HepG2 (cell line): ENCODE results near the gene STX1B. TPM values are rescaled to one million over a fixed set of nuclear protein-coding genes. Genes with fewer than 3 reads are reported as not detected.

Experiments used
- ATM ChIP-seq: fragments of 450-650 bp; IDR thresholded peaks from 2 replicates; pipeline ENCODE4 v1.7.1; 2017; ENCODE audit warnings: mild to moderate bottlenecking, borderline replicate concordance
- FOSL2 ChIP-seq: sonication (generic); formaldehyde crosslinking; IDR thresholded peaks from 2 replicates; pipeline ENCODE4 v1.4.0; 2020; ENCODE audit warnings: missing genetic modification reagents
- GABPB1 ChIP-seq: IDR thresholded peaks from 2 replicates; pipeline ENCODE4 v1.6.1; 2016; ENCODE audit warnings: mild to moderate bottlenecking, missing genetic modification reagents, moderate library complexity, missing compliant biosample characterization
- KDM5B ChIP-seq: sonication (generic); formaldehyde crosslinking; IDR thresholded peaks from 2 replicates; pipeline ENCODE4 v1.4.0; 2020; ENCODE audit warnings: missing genetic modification reagents, mild to moderate bottlenecking, borderline replicate concordance
- KLF13 ChIP-seq: sonication (generic); formaldehyde crosslinking; IDR thresholded peaks from 2 replicates; pipeline ENCODE4 v1.4.0; 2020; ENCODE audit warnings: mild to moderate bottlenecking, missing genetic modification reagents
- PAXIP1 ChIP-seq: sonication (generic); formaldehyde crosslinking; conservative IDR thresholded peaks from 2 replicates; pipeline ENCODE4 v1.4.0; 2020; ENCODE audit warnings: mild to moderate bottlenecking, missing genetic modification reagents, moderate library complexity
- PPARG ChIP-seq: conservative IDR thresholded peaks from 2 replicates; pipeline ENCODE4 v1.6.1; 2016; ENCODE audit warnings: missing biosample characterization, missing genetic modification reagents
- PRMT3 ChIP-seq: sonication (generic); formaldehyde crosslinking; IDR thresholded peaks from 2 replicates; pipeline ENCODE4 v1.8.1; 2022; ENCODE audit warnings: low read depth, mild to moderate bottlenecking, moderate library complexity, missing genetic modification reagents, borderline replicate concordance
- RXRB ChIP-seq: IDR thresholded peaks from 2 replicates; pipeline ENCODE4 v1.6.1; 2016; ENCODE audit warnings: borderline replicate concordance, missing genetic modification reagents, missing compliant biosample characterization
- SAFB2 ChIP-seq: sonication (generic); formaldehyde crosslinking; IDR thresholded peaks from 2 replicates; pipeline ENCODE4 v1.5.1; 2020; ENCODE audit warnings: missing genetic modification reagents, low read depth, mild to moderate bottlenecking, borderline replicate concordance
- SMAD1 ChIP-seq: sonication (generic); formaldehyde crosslinking; IDR thresholded peaks from 2 replicates; pipeline ENCODE4 v1.4.0; 2020; ENCODE audit warnings: missing genetic modification reagents, low read depth, mild to moderate bottlenecking, borderline replicate concordance
- ZNF256 ChIP-seq: sonication (generic); formaldehyde crosslinking; conservative IDR thresholded peaks from 2 replicates; pipeline ENCODE4 v1.4.0; 2020; ENCODE audit warnings: missing genetic modification reagents
- ZNF431 ChIP-seq: sonication (generic); formaldehyde crosslinking; IDR thresholded peaks from 2 replicates; pipeline ENCODE4 v1.9.0; 2022; ENCODE audit warnings: missing genetic modification reagents, low read depth, mild to moderate bottlenecking, borderline replicate concordance
- ZNF547 ChIP-seq: sonication (generic); formaldehyde crosslinking; IDR thresholded peaks from 2 replicates; pipeline ENCODE4 v1.5.1; 2020; ENCODE audit warnings: mild to moderate bottlenecking, missing genetic modification reagents
- ZNF7 ChIP-seq: IDR thresholded peaks from 2 replicates; pipeline ENCODE4 v1.6.1; 2016; ENCODE audit warnings: missing biosample characterization, missing genetic modification reagents
- ZNF704 ChIP-seq: sonication (generic); formaldehyde crosslinking; IDR thresholded peaks from 2 replicates; pipeline ENCODE4 v1.8.1; 2023; ENCODE audit warnings: mild to moderate bottlenecking, inconsistent platforms, moderate library complexity, missing genetic modification reagents, borderline replicate concordance
- ZSCAN21 ChIP-seq: sonication (generic); formaldehyde crosslinking; IDR thresholded peaks from 2 replicates; pipeline ENCODE4 v1.8.0; 2022; ENCODE audit warnings: mild to moderate bottlenecking, missing genetic modification reagents, moderate library complexity, borderline replicate concordance
- polyA plus RNA-seq, 8 experiments: library from polyadenylated mRNA; depleted of rRNA in 3 of 8; stranded (reverse) in 7 of 8; unstranded in 1 of 8; fragments of >200 nt; fragmentation: Illumina TruSeq in 4 of 8; extraction: Trizol in 4 of 8; gene quantifications; 2 replicates each; pipeline versions ENCODE4 v1.2.1 to v1.2.3, GENCODE V29; 2011 to 2016; ENCODE audit warnings: low read depth in 4 of 8, missing spikeins in 1 of 8, mixed read lengths in 1 of 8; ENCODE audit not compliant: insufficient read depth in 1 of 8
- total RNA-seq, 5 experiments: library from RNA; depleted of rRNA; stranded (reverse); fragments of >200 nt; fragmentation: Illumina TruSeq; extraction: Trizol; gene quantifications; 2 replicates each; pipeline ENCODE4 v1.2.3, GENCODE V29; 2016; ENCODE audit warnings: low read depth in 1 of 5
- TF ChIP-seq, protein P1 (sequence below): sonication (generic); formaldehyde crosslinking; conservative IDR thresholded peaks from 2 replicates; pipeline ENCODE4 v1.8.0; 2022; ENCODE audit warnings: mild to moderate bottlenecking, moderate library complexity, missing genetic modification reagents
- TF ChIP-seq, protein P2 (sequence below): IDR thresholded peaks from 2 replicates; pipeline ENCODE4 v1.6.1; 2016; ENCODE audit warnings: low read depth

The STX1B gene
- total and polyA plus RNA-seq, 2 of the 13 experiments (the other 11 are each of a cell fraction or from before 2014, with no cell fraction given): 2.1 to 3.0 TPM

GRCh38 chr16:30998852-30999761 is 11.3 kb downstream of the STX1B start (continued):
- TF ChIP-seq, protein P1, sequence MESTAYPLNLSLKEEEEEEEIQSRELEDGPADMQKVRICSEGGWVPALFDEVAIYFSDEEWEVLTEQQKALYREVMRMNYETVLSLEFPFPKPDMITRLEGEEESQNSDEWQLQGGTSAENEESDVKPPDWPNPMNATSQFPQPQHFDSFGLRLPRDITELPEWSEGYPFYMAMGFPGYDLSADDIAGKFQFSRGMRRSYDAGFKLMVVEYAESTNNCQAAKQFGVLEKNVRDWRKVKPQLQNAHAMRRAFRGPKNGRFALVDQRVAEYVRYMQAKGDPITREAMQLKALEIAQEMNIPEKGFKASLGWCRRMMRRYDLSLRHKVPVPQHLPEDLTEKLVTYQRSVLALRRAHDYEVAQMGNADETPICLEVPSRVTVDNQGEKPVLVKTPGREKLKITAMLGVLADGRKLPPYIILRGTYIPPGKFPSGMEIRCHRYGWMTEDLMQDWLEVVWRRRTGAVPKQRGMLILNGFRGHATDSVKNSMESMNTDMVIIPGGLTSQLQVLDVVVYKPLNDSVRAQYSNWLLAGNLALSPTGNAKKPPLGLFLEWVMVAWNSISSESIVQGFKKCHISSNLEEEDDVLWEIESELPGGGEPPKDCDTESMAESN: peak; percentile 65; the same call in 1 of the 2 replicates
- TF ChIP-seq SMAD1 (0 out of 2 replicates have a peak, but pooled peaks have one; percentile 77), ZNF704 (CRISPR knock-in tag) (0 out of 2 replicates have a peak, but pooled peaks have one; percentile 36), KLF13 (CRISPR knock-in tag) (no peak; the same call in 1 of the 2 replicates), PRMT3 (CRISPR knock-in tag) (no peak), SAFB2 (no peak), ZSCAN21 (CRISPR knock-in tag) (peak; percentile 54; the same call in 1 of the 2 replicates), PPARG (peak; percentile 63), ZNF7 (CRISPR knock-in tag) (0 out of 2 replicates have a peak, but pooled peaks have one; percentile 38), ATM (no peak), RXRB (CRISPR knock-in tag) (peak; percentile 75; the same call in 1 of the 2 replicates), FOSL2 (CRISPR knock-in tag) (no peak; the same call in 1 of the 2 replicates), KDM5B (CRISPR knock-in tag) (no peak), PAXIP1 (CRISPR knock-in tag) (peak; percentile 95), ZNF547 (0 out of 2 replicates have a peak, but pooled peaks have one; percentile 44), GABPB1 (CRISPR knock-in tag) (no peak; the same call in 1 of the 2 replicates), ZNF431 (CRISPR knock-in tag) (0 out of 2 replicates have a peak, but pooled peaks have one; percentile 58), ZNF256 (CRISPR knock-in tag) (no peak)
- TF ChIP-seq, protein P2, sequence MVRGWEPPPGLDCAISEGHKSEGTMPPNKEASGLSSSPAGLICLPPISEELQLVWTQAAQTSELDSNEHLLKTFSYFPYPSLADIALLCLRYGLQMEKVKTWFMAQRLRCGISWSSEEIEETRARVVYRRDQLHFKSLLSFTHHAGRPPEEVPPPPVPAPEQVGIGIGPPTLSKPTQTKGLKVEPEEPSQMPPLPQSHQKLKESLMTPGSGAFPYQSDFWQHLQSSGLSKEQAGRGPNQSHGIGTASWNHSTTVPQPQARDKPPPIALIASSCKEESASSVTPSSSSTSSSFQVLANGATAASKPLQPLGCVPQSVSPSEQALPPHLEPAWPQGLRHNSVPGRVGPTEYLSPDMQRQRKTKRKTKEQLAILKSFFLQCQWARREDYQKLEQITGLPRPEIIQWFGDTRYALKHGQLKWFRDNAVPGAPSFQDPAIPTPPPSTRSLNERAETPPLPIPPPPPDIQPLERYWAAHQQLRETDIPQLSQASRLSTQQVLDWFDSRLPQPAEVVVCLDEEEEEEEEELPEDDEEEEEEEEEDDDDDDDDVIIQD (CRISPR knock-in tag): 0 out of 2 replicates have a peak, but pooled peaks have one; percentile 25
